IMR-90 (cell line): ENCODE results near the gene N4BP2. TPM values are rescaled to one million over a fixed set of nuclear protein-coding genes. Genes with fewer than 3 reads are reported as not detected.

Source experiments
- ATAC-seq: fragments of 200-7000 bp; cut with Tn5 transposase; 2 replicates; pipeline ENCODE4 v1.9.1; 2020; ENCODE audit warnings: low read depth, mild to moderate bottlenecking, moderate library complexity
- BruUV-seq: library from RNA; stranded (reverse); fragments of 400-500 nt; replicated peaks from 2 replicates; lab custom pipeline; 2021; lab: Mats Ljungman, UMichigan
- CTCF ChIA-PET: fragments of 300-600 bp; formaldehyde crosslinking; extraction: SDS; loops from one replicate; lab custom pipeline; 2021; ENCODE audit warnings: antibody characterized with exemption; lab: Yijun Ruan, JAX
- POLR2A ChIA-PET: fragments of 300-600 bp; sonication (Branson Sonifier 250); formaldehyde crosslinking; loops from one replicate; lab custom pipeline; 2022; ENCODE audit warnings: antibody characterized with exemption; ENCODE audit not compliant: unreplicated experiment; lab: Charles Lee
- DNase-seq: peaks from one replicate; pipeline ENCODE4 v3.0.0; 2013
- H2AFZ ChIP-seq: replicated peaks from 2 replicates; pipeline ENCODE3; 2013; ENCODE audit warnings: low read length, mild to moderate bottlenecking; ENCODE audit not compliant: poor library complexity
- H2AK5ac ChIP-seq: 2 replicates; pipeline ENCODE4 v1.6.1; 2013; ENCODE audit warnings: low read depth, low read length, inconsistent platforms
- H2AK9ac ChIP-seq: replicated peaks from 2 replicates; pipeline ENCODE3; 2013; ENCODE audit warnings: mild to moderate bottlenecking, low read depth, low read length, moderate library complexity; ENCODE audit not compliant: poor library complexity
- H2BK120ac ChIP-seq: 2 replicates; pipeline ENCODE4 v1.6.1; 2013; ENCODE audit warnings: low read depth, low read length, inconsistent platforms
- H2BK15ac ChIP-seq: 3 replicates; pipeline ENCODE4 v1.6.1; 2013; ENCODE audit warnings: low read depth, low read length, inconsistent platforms
- H2BK20ac ChIP-seq: 2 replicates; pipeline ENCODE4 v1.6.1; 2013; ENCODE audit warnings: low read depth, mild to moderate bottlenecking, inconsistent platforms, low read length, moderate library complexity
- H2BK5ac ChIP-seq: 2 replicates; pipeline ENCODE4 v1.6.1; 2013; ENCODE audit warnings: mild to moderate bottlenecking, low read depth, low read length, inconsistent platforms; ENCODE audit not compliant: poor library complexity, severe bottlenecking
- H3K14ac ChIP-seq: replicated peaks from 2 replicates; pipeline ENCODE4 v1.6.1; 2013; ENCODE audit warnings: low read depth, low read length, inconsistent platforms
- H3K18ac ChIP-seq: 2 replicates; pipeline ENCODE4 v1.6.1; 2013; ENCODE audit warnings: low read depth, low read length, control low read depth
- H3K23ac ChIP-seq: 2 replicates; pipeline ENCODE4 v1.6.1; 2013; ENCODE audit warnings: low read depth, low read length, inconsistent platforms
- H3K27ac ChIP-seq: 2 replicates; pipeline ENCODE4 v1.5.1; 2013; ENCODE audit warnings: mild to moderate bottlenecking, control low read depth, low read length; ENCODE audit not compliant: insufficient read depth
- H3K27me3 ChIP-seq: 2 replicates; pipeline ENCODE4 v1.6.1; 2013; ENCODE audit warnings: low read length; ENCODE audit not compliant: control insufficient read depth, insufficient read depth
- H3K36me3 ChIP-seq: 2 replicates; pipeline ENCODE4 v1.6.1; 2013; ENCODE audit warnings: low read length, mixed read lengths; ENCODE audit not compliant: control insufficient read depth, insufficient read depth
- H3K4ac ChIP-seq: 2 replicates; pipeline ENCODE4 v1.6.1; 2013; ENCODE audit warnings: low read depth, low read length, inconsistent platforms
- H3K4me1 ChIP-seq: 2 replicates; pipeline ENCODE4 v1.6.1; 2013; ENCODE audit warnings: low read length, mixed read lengths; ENCODE audit not compliant: control insufficient read depth, insufficient read depth
- H3K4me2 ChIP-seq: 2 replicates; pipeline ENCODE4 v1.6.1; 2013; ENCODE audit warnings: low read depth, mild to moderate bottlenecking, control low read depth, low read length, moderate library complexity
- H3K4me3 ChIP-seq: 2 replicates; pipeline ENCODE4 v1.5.1; 2013; ENCODE audit warnings: low read depth, mild to moderate bottlenecking, control low read depth, low read length, moderate library complexity; ENCODE audit not compliant: insufficient read depth
- H3K56ac ChIP-seq: 2 replicates; pipeline ENCODE4 v1.6.1; 2013; ENCODE audit warnings: low read length, inconsistent platforms; ENCODE audit not compliant: insufficient read depth; ENCODE audit errors: extremely low read depth
- H3K79me1 ChIP-seq, 2 experiments: 2 replicates each; pipeline ENCODE4 v1.6.1; 2013; ENCODE audit warnings: low read length in 2 of 2, inconsistent platforms in 1 of 2, low read depth in 1 of 2
- H3K9ac ChIP-seq: 2 replicates; pipeline ENCODE4 v1.6.1; 2013; ENCODE audit warnings: low read depth, low read length, control low read depth
- H3K9me1 ChIP-seq: 2 replicates; pipeline ENCODE4 v1.6.1; 2013; ENCODE audit warnings: low read length, inconsistent platforms; ENCODE audit not compliant: insufficient read depth
- H3K9me3 ChIP-seq: 2 replicates; pipeline ENCODE4 v1.6.1; 2013; ENCODE audit warnings: low read length; ENCODE audit not compliant: control insufficient read depth, insufficient read depth
- H4K20me1 ChIP-seq: 2 replicates; pipeline ENCODE4 v1.6.1; 2013; ENCODE audit warnings: low read length, inconsistent platforms; ENCODE audit not compliant: insufficient read depth
- H4K5ac ChIP-seq: 2 replicates; pipeline ENCODE4 v1.6.1; 2013; ENCODE audit warnings: mild to moderate bottlenecking, low read depth, low read length, control low read depth
- H4K8ac ChIP-seq, 2 experiments: 2 replicates each; pipeline ENCODE4 v1.6.1; 2013; ENCODE audit warnings: low read depth in 2 of 2, low read length in 2 of 2, control low read depth in 1 of 2, inconsistent platforms in 1 of 2
- H4K91ac ChIP-seq: 2 replicates; pipeline ENCODE4 v1.6.1; 2013; ENCODE audit warnings: low read depth, low read length, inconsistent platforms; ENCODE audit not compliant: insufficient read depth
- BHLHE40 ChIP-seq: fragments of 150-350 bp; IDR thresholded peaks from 2 replicates; pipeline ENCODE4 v1.6.1; 2016; ENCODE audit warnings: mild to moderate bottlenecking, low read depth, low read length
- CEBPB ChIP-seq: IDR thresholded peaks from 2 replicates; pipeline ENCODE4 v1.6.1; 2012; ENCODE audit warnings: low read depth, low read length, improper control_type of control experiment
- CHD1 ChIP-seq: IDR thresholded peaks from 2 replicates; pipeline ENCODE4 v1.6.1; 2012; ENCODE audit warnings: low read depth, low read length, improper control_type of control experiment
- FOS ChIP-seq: fragments of 150-350 bp; IDR thresholded peaks from 2 replicates; pipeline ENCODE4 v1.6.1; 2016; ENCODE audit warnings: low read depth, low read length
- MAFK ChIP-seq: IDR thresholded peaks from 2 replicates; pipeline ENCODE4 v1.6.1; 2012; ENCODE audit warnings: low read depth, low read length, improper control_type of control experiment
- MAZ ChIP-seq: IDR thresholded peaks from 2 replicates; pipeline ENCODE4 v1.6.1; 2012; ENCODE audit warnings: low read depth, mild to moderate bottlenecking, low read length, improper control_type of control experiment, moderate library complexity, borderline replicate concordance
- MXI1 ChIP-seq: IDR thresholded peaks from 2 replicates; pipeline ENCODE4 v1.6.1; 2012; ENCODE audit warnings: low read depth, mild to moderate bottlenecking, low read length, moderate library complexity, borderline replicate concordance
- NFE2L2 ChIP-seq: fragments of 150-350 bp; IDR thresholded peaks from 2 replicates; pipeline ENCODE4 v1.6.1; 2016; ENCODE audit warnings: low read depth, mild to moderate bottlenecking, low read length
- POLR2A ChIP-seq: IDR thresholded peaks from 2 replicates; pipeline ENCODE4 v1.6.1; 2012; ENCODE audit warnings: mild to moderate bottlenecking, low read depth, low read length
- RAD21 ChIP-seq: IDR thresholded peaks from 2 replicates; pipeline ENCODE4 v1.6.1; 2012; ENCODE audit warnings: low read length, improper control_type of control experiment
- RCOR1 ChIP-seq: IDR thresholded peaks from 2 replicates; pipeline ENCODE4 v1.6.1; 2012; ENCODE audit warnings: mild to moderate bottlenecking, low read length, improper control_type of control experiment; ENCODE audit not compliant: insufficient replicate concordance
- RFX5 ChIP-seq: IDR thresholded peaks from 2 replicates; pipeline ENCODE4 v1.8.0; 2012; ENCODE audit warnings: low read depth, mild to moderate bottlenecking, low read length, moderate library complexity
- SMC3 ChIP-seq: fragments of 150-350 bp; IDR thresholded peaks from 2 replicates; pipeline ENCODE4 v1.6.1; 2016; ENCODE audit warnings: low read depth, mild to moderate bottlenecking, antibody characterized with exemption, low read length, moderate library complexity
- dilution Hi-C: fragments of 300-500 bp; cut with HindIII; formaldehyde crosslinking; loops from one replicate; pipeline ENCODE4 v1.14.3; 2018; ENCODE audit warnings: low sequenced_read_pairs; ENCODE audit not compliant: unreplicated experiment
- in situ Hi-C: fragments of 300-500 bp; cut with MboI; formaldehyde crosslinking; loops from 3 replicates; pipeline ENCODE4 v1.14.3; 2019; ENCODE audit warnings: low sequenced_read_pairs, inconsistent platforms, mixed read lengths
- intact Hi-C: fragments of 100-400 bp; cut with micrococcal nuclease; formaldehyde crosslinking; loops from 2 replicates; pipeline ENCODE4 v1.10.0; 2022
- polyA plus RNA-seq, 3 experiments: library from polyadenylated mRNA; depleted of rRNA; stranded (reverse); fragments of >200 nt; gene quantifications; 2 replicates each; pipeline ENCODE4 v1.2.3, GENCODE V29; 2012; ENCODE audit warnings: low replicate concordance in 1 of 3
- total RNA-seq: library from RNA; depleted of rRNA; stranded (reverse); fragments of >200 nt; gene quantifications from 2 replicates; pipeline ENCODE4 v1.2.3, GENCODE V29; 2012
- TF ChIP-seq, protein P1 (sequence below): conservative IDR thresholded peaks from 2 replicates; pipeline ENCODE4 v1.5.1; 2012; ENCODE audit warnings: mild to moderate bottlenecking, low read depth, low read length, improper control_type of control experiment
- TF ChIP-seq, protein P2 (sequence below): fragments of 150-350 bp; IDR thresholded peaks from 2 replicates; pipeline ENCODE4 v1.6.1; 2016; ENCODE audit warnings: low read depth, mild to moderate bottlenecking, low read length, moderate library complexity, borderline replicate concordance
- TF ChIP-seq, protein P3 (sequence below): fragments of 150-350 bp; IDR thresholded peaks from 2 replicates; pipeline ENCODE4 v1.6.1; 2017; ENCODE audit warnings: mild to moderate bottlenecking, antibody characterized with exemption, low read length, low read depth

Gene N4BP2
- total and polyA plus RNA-seq, 2 of the 4 experiments (the other 2 are of a cell fraction): 0.84 to 2.2 TPM

GRCh38 chr4:40124690-40125089 lies 68.0 kb downstream of the N4BP2 start:
- intact Hi-C loops: no loop called here
- Histone ChIP-seq H2BK5ac (no peak overlapping the region), H2BK120ac (no peak overlapping the region), H3K4me3 (no peak overlapping the region), H4K5ac (no peak overlapping the region), H3K9ac (no peak overlapping the region), H3K18ac (no peak overlapping the region), H3K27ac (no peak overlapping the region), H3K9me1 (no peaks in the 10 kb centered on the region), H3K9me3 (no peaks in the 10 kb centered on the region), H2BK20ac (no peak overlapping the region), H3K56ac (no peak overlapping the region), H3K4me1 (no peaks in the 10 kb centered on the region; the same call in 1 of the 2 replicates), H3K27me3 (no peaks in the 10 kb centered on the region), H3K4ac (no peak overlapping the region), H3K14ac (no peak overlapping the region), H2AK5ac (no peak overlapping the region), H3K79me1 (no peaks in the 10 kb centered on the region), H2AK9ac (no peak overlapping the region), H4K20me1 (no peaks in the 10 kb centered on the region), H3K23ac (no peak overlapping the region), H4K91ac (no peak overlapping the region), H4K8ac (no peak overlapping the region), H2BK15ac (no peak overlapping the region), H2AFZ (no peak overlapping the region), H3K36me3 (no peaks in the 10 kb centered on the region), H3K4me2 (no peak overlapping the region)
- POLR2A ChIA-PET: no interaction called here
- TF ChIP-seq MAFK: no peak
- no peak for TF ChIP-seq CHD1
- TF ChIP-seq MXI1: no peak
- TF ChIP-seq SMC3: no peak
- no peak for TF ChIP-seq MAZ
- no peak for TF ChIP-seq BHLHE40
- no peak for TF ChIP-seq FOS
- no peak for TF ChIP-seq POLR2A
- TF ChIP-seq CEBPB: no peak
- no peak for TF ChIP-seq RCOR1
- no peak for TF ChIP-seq RFX5
- TF ChIP-seq RAD21: no peak
- no peak for TF ChIP-seq NFE2L2
- TF ChIP-seq, protein P1, sequence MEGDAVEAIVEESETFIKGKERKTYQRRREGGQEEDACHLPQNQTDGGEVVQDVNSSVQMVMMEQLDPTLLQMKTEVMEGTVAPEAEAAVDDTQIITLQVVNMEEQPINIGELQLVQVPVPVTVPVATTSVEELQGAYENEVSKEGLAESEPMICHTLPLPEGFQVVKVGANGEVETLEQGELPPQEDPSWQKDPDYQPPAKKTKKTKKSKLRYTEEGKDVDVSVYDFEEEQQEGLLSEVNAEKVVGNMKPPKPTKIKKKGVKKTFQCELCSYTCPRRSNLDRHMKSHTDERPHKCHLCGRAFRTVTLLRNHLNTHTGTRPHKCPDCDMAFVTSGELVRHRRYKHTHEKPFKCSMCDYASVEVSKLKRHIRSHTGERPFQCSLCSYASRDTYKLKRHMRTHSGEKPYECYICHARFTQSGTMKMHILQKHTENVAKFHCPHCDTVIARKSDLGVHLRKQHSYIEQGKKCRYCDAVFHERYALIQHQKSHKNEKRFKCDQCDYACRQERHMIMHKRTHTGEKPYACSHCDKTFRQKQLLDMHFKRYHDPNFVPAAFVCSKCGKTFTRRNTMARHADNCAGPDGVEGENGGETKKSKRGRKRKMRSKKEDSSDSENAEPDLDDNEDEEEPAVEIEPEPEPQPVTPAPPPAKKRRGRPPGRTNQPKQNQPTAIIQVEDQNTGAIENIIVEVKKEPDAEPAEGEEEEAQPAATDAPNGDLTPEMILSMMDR: no peak
- TF ChIP-seq, protein P2, sequence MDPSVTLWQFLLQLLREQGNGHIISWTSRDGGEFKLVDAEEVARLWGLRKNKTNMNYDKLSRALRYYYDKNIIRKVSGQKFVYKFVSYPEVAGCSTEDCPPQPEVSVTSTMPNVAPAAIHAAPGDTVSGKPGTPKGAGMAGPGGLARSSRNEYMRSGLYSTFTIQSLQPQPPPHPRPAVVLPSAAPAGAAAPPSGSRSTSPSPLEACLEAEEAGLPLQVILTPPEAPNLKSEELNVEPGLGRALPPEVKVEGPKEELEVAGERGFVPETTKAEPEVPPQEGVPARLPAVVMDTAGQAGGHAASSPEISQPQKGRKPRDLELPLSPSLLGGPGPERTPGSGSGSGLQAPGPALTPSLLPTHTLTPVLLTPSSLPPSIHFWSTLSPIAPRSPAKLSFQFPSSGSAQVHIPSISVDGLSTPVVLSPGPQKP: no peak
- TF ChIP-seq, protein P3, sequence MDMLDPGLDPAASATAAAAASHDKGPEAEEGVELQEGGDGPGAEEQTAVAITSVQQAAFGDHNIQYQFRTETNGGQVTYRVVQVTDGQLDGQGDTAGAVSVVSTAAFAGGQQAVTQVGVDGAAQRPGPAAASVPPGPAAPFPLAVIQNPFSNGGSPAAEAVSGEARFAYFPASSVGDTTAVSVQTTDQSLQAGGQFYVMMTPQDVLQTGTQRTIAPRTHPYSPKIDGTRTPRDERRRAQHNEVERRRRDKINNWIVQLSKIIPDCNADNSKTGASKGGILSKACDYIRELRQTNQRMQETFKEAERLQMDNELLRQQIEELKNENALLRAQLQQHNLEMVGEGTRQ: no peak
- CTCF ChIA-PET: no interaction called here
- in situ Hi-C loops: no loop called here
- no TSS peak for BruUV-seq
- no peak for ATAC-seq
- no peak for DNase-seq
- dilution Hi-C loops: no loop called here
